Spleen (tissue), 11 donors: ENCODE data around the gene MACIR. TPM values are rescaled to one million over a fixed set of nuclear protein-coding genes. Genes with fewer than 3 reads are reported as not detected.
A peak's percentile ranks its signal among the peaks of the same experiment; 100 is the strongest.

Source experiments
- DNase-seq: peaks from one replicate; pipeline ENCODE4 v3.0.0-alpha.2; 2020
- H3K27ac ChIP-seq, 8 donors: fragments of 200-600 bp; sonication (generic) in 7 of 8; 1 replicate in 4 of 8; 2 replicates in 4 of 8; pipeline versions ENCODE4 v1.5.0 to v1.8.0; 2016 to 2021; ENCODE audit warnings: inconsistent platforms in 4 of 8, mild to moderate bottlenecking in 4 of 8, moderate library complexity in 1 of 8
- H3K27me3 ChIP-seq, 7 donors: fragments of 200-600 bp; sonication (generic) in 6 of 7; replicated peaks in 1 of 7; 1 replicate in 4 of 7; 2 replicates in 3 of 7; pipeline versions ENCODE4 v1.5.0 to v1.8.0; 2016 to 2021; ENCODE audit warnings: inconsistent platforms in 3 of 7, mild to moderate bottlenecking in 1 of 7
- H3K36me3 ChIP-seq, 6 donors: fragments of 200-600 bp; sonication (generic) in 5 of 6; 1 replicate in 4 of 6; 2 replicates in 2 of 6; pipeline versions ENCODE4 v1.5.0 to v1.8.0; 2016 to 2021; ENCODE audit warnings: inconsistent platforms in 2 of 6
- H3K4me1 ChIP-seq, 6 donors: fragments of 200-600 bp; sonication (generic) in 5 of 6; 1 replicate in 3 of 6; 2 replicates in 3 of 6; pipeline versions ENCODE4 v1.5.0 to v1.8.0; 2016 to 2021; ENCODE audit warnings: inconsistent platforms in 3 of 6
- H3K4me3 ChIP-seq, 8 donors: fragments of 200-600 bp; sonication (generic) in 7 of 8; 1 replicate in 4 of 8; 2 replicates in 4 of 8; pipeline versions ENCODE4 v1.5.0 to v1.8.0; 2016 to 2021; ENCODE audit warnings: inconsistent platforms in 4 of 8, mild to moderate bottlenecking in 4 of 8, moderate library complexity in 2 of 8
- H3K9me3 ChIP-seq, 8 donors: fragments of 200-600 bp; sonication (generic) in 7 of 8; 1 replicate in 4 of 8; 2 replicates in 4 of 8; pipeline versions ENCODE4 v1.5.0 to v1.8.0; 2016 to 2021; ENCODE audit warnings: inconsistent platforms in 4 of 8
- POLR2A ChIP-seq, 3 donors: fragments of 450-650 bp; IDR thresholded peaks; one replicate each; pipeline ENCODE4 v1.5.1; 2017; ENCODE audit warnings: antibody characterized with exemption in 3 of 3, mild to moderate bottlenecking in 1 of 3
- POLR2AphosphoS5 ChIP-seq, 3 donors: sonication (generic); formaldehyde crosslinking; IDR thresholded peaks; one replicate each; pipeline ENCODE4 v1.5.1; 2017; ENCODE audit warnings: antibody characterized with exemption in 3 of 3
- whole genome bisulfite sequencing, 5 donors: extraction: QIAGEN DNeasy Blood & Tissue Kit in 3 of 5; methylation state at CpG; one replicate each; pipeline versions ENCODE4 v1.1.5 to v1.1.7; 2013 to 2018; 5-methylcytosine and 5-hydroxymethylcytosine counted together
- intact Hi-C: fragments of 100-400 bp; cut with DNase I; formaldehyde crosslinking; loops from one replicate; pipeline ENCODE4 v1.15.0; 2023; ENCODE audit warnings: low total_unique reads
- polyA plus RNA-seq, 3 donors: library from polyadenylated mRNA; stranded (reverse); fragments of 200-250 nt; gene quantifications; one replicate each; pipeline ENCODE4 v1.2.1, GENCODE V29; 2013
- total RNA-seq, 7 donors: library from RNA; depleted of rRNA in 3 of 7; stranded (reverse); fragments of >200 nt in 3 of 7; fragmentation: NEBNext Ultra II Directional in 4 of 7; extraction: Animal tissue kit (Norgen Biotek cat#: 25700) in 4 of 7; gene quantifications; one replicate each; pipeline versions ENCODE4 v1.1.0 to v1.2.1, GENCODE V29; 2016 to 2021
- TF ChIP-seq, protein P1 (sequence below), 11 experiments: fragments of 200-600 bp in 7 of 11; fragments of 450-650 bp in 4 of 11; sonication (generic) in 4 of 11; IDR thresholded peaks in 8 of 11; conservative IDR thresholded peaks in 3 of 11; 1 replicate in 7 of 11; 2 replicates in 4 of 11; pipeline versions ENCODE4 v1.4.0 to v1.8.0; 2016 to 2021; ENCODE audit warnings: antibody characterized with exemption in 11 of 11, inconsistent platforms in 4 of 11, mild to moderate bottlenecking in 1 of 11
- donor health status: healthy with polysubstance abuse.
- donor health status: DM: no; HTN: no; CAD: no; lungs with moderate emphysema.
- donor health status: DM: no; HTN: no; CAD: no.
- donor health status: Bipolar disorder and iron deficiency.
- donor health status: healthy.
- donor health status: DM: no; HTN: no; CAD: no.
- donor health status: DM: yes; HTN: yes; CAD: no.

MACIR gene
- total and polyA plus RNA-seq, 10 donors = 1.5 to 11.7 (median 3.5) TPM

DNA sequence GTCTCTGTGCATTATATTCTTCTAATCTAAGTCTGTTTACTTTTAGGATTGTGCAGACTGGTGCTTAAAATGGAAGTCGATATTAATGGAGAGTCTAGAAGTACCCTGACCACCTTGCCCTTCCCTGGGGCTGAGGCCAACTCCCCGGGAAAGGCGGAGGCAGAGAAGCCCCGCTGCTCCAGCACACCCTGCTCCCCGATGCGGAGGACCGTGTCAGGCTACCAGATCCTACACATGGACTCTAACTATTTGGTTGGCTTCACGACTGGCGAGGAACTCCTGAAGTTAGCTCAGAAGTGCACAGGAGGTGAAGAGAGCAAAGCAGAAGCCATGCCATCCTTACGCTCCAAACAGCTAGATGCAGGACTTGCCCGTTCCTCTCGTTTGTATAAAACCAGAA is 17.3 kb downstream of the MACIR start:
- WGBS, 5 donors = 93 to 99% (median 97%) methylated on average over 12 of the region's 12 CpGs
- Histone ChIP-seq H3K9me3 (no peaks in the 10 kb centered on the region), H3K4me1 (peaks cover 0 to 19% (median 11%) of the 10 kb centered on the region in 6 donors), H3K4me3 (no peak overlapping the region), H3K36me3 (peaks cover 0 to 27% (median 7%) of the 10 kb centered on the region in 6 donors), H3K27me3 (no peaks in the 10 kb centered on the region), H3K27ac (no peak overlapping the region)
- DNase-seq = peak; percentile 56
- intact Hi-C loops = no loop called here
- TF ChIP-seq, protein P1, sequence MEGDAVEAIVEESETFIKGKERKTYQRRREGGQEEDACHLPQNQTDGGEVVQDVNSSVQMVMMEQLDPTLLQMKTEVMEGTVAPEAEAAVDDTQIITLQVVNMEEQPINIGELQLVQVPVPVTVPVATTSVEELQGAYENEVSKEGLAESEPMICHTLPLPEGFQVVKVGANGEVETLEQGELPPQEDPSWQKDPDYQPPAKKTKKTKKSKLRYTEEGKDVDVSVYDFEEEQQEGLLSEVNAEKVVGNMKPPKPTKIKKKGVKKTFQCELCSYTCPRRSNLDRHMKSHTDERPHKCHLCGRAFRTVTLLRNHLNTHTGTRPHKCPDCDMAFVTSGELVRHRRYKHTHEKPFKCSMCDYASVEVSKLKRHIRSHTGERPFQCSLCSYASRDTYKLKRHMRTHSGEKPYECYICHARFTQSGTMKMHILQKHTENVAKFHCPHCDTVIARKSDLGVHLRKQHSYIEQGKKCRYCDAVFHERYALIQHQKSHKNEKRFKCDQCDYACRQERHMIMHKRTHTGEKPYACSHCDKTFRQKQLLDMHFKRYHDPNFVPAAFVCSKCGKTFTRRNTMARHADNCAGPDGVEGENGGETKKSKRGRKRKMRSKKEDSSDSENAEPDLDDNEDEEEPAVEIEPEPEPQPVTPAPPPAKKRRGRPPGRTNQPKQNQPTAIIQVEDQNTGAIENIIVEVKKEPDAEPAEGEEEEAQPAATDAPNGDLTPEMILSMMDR (IDR thresholded peaks at IDR 0.05 in 8 of 11, conservative IDR thresholded peaks at IDR 0.05 in 3 of 11) = no peak
- TF ChIP-seq POLR2A (IDR thresholded peaks at IDR 0.05) = no peak
- TF ChIP-seq POLR2AphosphoS5 (IDR thresholded peaks at IDR 0.05) = no peak

DNA sequence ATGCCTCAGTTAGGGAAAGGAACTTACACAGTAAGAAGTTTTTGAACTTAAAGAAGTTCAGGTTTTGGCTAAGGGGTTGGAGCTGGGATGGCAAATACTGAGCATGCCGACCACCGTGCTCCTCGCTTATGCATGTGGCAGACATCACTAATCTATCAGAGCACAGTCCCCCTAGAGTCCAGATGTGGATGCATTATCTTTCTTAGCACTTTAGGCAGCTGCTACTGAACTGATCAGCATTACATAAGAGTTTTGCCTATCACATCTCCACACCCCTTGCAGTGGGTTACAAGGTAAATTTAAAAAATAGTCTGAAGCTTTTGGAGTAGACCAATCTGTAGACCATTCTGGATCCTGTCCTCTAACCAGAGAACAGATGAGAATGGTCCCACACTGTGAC is 22.4 kb downstream of the MACIR start:
- no peaks in the 10 kb centered on the region for H3K27me3 ChIP-seq
- TF ChIP-seq POLR2AphosphoS5 (IDR thresholded peaks at IDR 0.05) = no peak
- TF ChIP-seq POLR2A (IDR thresholded peaks at IDR 0.05) = no peak
- TF ChIP-seq, protein P1 (IDR thresholded peaks at IDR 0.05 in 8 of 11, conservative IDR thresholded peaks at IDR 0.05 in 3 of 11) = no peak
- 89 to 99% (median 97%) methylated on average over 3 of the region's 3 CpGs for WGBS, 5 donors
- peaks cover 0 to 22% (median 5%) of the 10 kb centered on the region in 6 donors for H3K36me3 ChIP-seq
- H3K9me3 ChIP-seq = no peaks in the 10 kb centered on the region
- peaks cover 0 to 3% (median 0%) of the 10 kb centered on the region in 6 donors for H3K4me1 ChIP-seq
- intact Hi-C loops = no loop called here
- no peak overlapping the region for H3K4me3 ChIP-seq
- H3K27ac ChIP-seq = no peak overlapping the region
- no peak for DNase-seq

DNA sequence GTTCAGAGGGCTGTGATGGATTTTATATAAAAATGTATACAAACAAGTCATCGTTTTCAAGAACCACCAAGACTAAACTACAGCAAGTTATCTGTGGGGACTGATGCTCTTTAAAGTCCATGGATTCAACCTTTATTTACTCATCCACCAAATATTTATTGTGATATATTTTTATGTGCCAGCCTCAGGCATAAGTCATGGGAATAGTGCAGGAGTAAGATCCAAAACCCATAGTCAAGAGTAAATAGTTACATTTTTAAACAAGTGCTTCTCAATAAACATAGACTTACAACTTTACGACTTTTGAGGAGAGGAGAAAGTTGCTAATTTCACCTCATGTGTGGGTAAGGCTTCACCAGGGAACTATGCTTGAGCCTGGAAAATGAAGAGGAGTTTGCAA is 24.6 kb downstream of the MACIR start:
- Histone ChIP-seq H3K9me3 (no peaks in the 10 kb centered on the region), H3K36me3 (peaks cover 0 to under 1% (median 0%) of the 10 kb centered on the region in 6 donors), H3K4me1 (peaks cover 0 to 3% (median 0%) of the 10 kb centered on the region in 6 donors), H3K27ac (no peak overlapping the region), H3K4me3 (no peak overlapping the region), H3K27me3 (no peaks in the 10 kb centered on the region)
- TF ChIP-seq POLR2A (IDR thresholded peaks at IDR 0.05) (no peak), POLR2AphosphoS5 (IDR thresholded peaks at IDR 0.05) (no peak)
- TF ChIP-seq, protein P1 (IDR thresholded peaks at IDR 0.05 in 8 of 11, conservative IDR thresholded peaks at IDR 0.05 in 3 of 11) = no peak
- DNase-seq = no peak
- 92 to 96% (median 96%) methylated on average over 2 of the region's 2 CpGs for WGBS, 5 donors
- intact Hi-C loops = no loop called here

DNA sequence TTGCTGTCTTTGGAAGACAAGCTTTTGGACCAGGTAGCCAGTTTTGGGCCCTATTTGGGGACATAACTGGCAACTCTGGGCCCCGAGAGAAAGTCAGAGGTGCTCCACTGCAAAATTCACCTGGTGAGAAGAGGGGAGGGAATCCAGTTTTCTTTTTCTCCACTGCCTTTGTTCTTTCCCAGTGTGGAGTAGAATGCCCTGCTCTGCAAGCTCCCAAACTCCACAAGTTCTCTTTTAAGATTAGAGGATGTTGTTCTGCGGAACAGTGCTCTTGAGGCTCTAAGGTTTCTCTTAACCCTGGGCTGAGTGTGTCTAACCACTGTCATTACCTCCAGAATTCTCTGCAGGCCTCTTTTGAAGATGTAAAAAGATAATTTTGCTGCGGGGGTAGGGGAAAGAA is 25.3 kb downstream of the MACIR start:
- H3K9me3 ChIP-seq = no peaks in the 10 kb centered on the region
- no peaks in the 10 kb centered on the region for H3K36me3 ChIP-seq
- peaks cover 0 to 3% (median 0%) of the 10 kb centered on the region in 6 donors for H3K4me1 ChIP-seq
- TF ChIP-seq, protein P1 (IDR thresholded peaks at IDR 0.05 in 8 of 11, conservative IDR thresholded peaks at IDR 0.05 in 3 of 11) = no peak
- no peak for TF ChIP-seq POLR2A (IDR thresholded peaks at IDR 0.05)
- TF ChIP-seq POLR2AphosphoS5 (IDR thresholded peaks at IDR 0.05) = no peak
- 87 to 99% (median 91%) methylated on average over 3 of the region's 3 CpGs for WGBS, 5 donors
- H3K4me3 ChIP-seq = no peak overlapping the region
- no peak overlapping the region for H3K27ac ChIP-seq
- H3K27me3 ChIP-seq = no peaks in the 10 kb centered on the region
- no peak for DNase-seq
- intact Hi-C loops = no loop called here
